ENCODE measurements around the gene CNTN5. TPM values are rescaled to one million over a fixed set of nuclear protein-coding genes. Genes with fewer than 3 reads are reported as not detected.
A peak's percentile ranks its signal among the peaks of the same experiment; 100 is the strongest.

Gene CNTN5
- total RNA-seq = not detected

GRCh38 chr11:99020352-99021225 lies at the start of gene CNTN5:
CNTN5 (plus strand) TSS chr11:99020949.
- ChIA-PET CTCF (no interaction called here), POLR2A (no interaction called here)
- H3K9me3 Mint-ChIP-seq (ENCODE audit: insufficient read depth) = no peaks in the 10 kb centered on the region
- ATAC-seq = peak; percentile 65
- peaks cover 20% of the 10 kb centered on the region for H3K27me3 Mint-ChIP-seq (ENCODE audit: low read depth)
- DNase-seq = peak; percentile 25
- H3K4me1 Mint-ChIP-seq (ENCODE audit: low read depth) = peaks cover 6% of the 10 kb centered on the region
- no peaks in the 10 kb centered on the region for H3K36me3 Mint-ChIP-seq (ENCODE audit: low read depth)
- H3K4me3 Mint-ChIP-seq = peak within 1 kb of the TSS; percentile 22
- no peak within 1 kb of the TSS for H3K27ac Mint-ChIP-seq

- Mint-ChIP-seq H3K27me3 (ENCODE audit: low read depth) (no peaks in the 10 kb centered on the region), H3K27ac (no peak overlapping the region), H3K9me3 (ENCODE audit: insufficient read depth) (peaks cover 17% of the 10 kb centered on the region), H3K4me3 (no peak overlapping the region), H3K36me3 (ENCODE audit: low read depth) (no peaks in the 10 kb centered on the region), H3K4me1 (ENCODE audit: low read depth) (no peaks in the 10 kb centered on the region)
- ATAC-seq = no peak
- ChIA-PET CTCF (no interaction called here), POLR2A (no interaction called here)
- DNase-seq = no peak
Measured at GRCh38 chr11:98979205-98979604, 41.5 kb upstream of the CNTN5 start.

- peaks cover 13% of the 10 kb centered on the region for H3K27me3 Mint-ChIP-seq (ENCODE audit: low read depth)
- no peaks in the 10 kb centered on the region for H3K36me3 Mint-ChIP-seq (ENCODE audit: low read depth)
- DNase-seq (no peak), ATAC-seq (no peak)
- CTCF ChIA-PET = interaction anchor here (0.9 kb wide), 1 partner anchor 9 kb away, joined by 3 read pairs; no protein-coding TSS in a partner anchor
- no peaks in the 10 kb centered on the region for H3K9me3 Mint-ChIP-seq (ENCODE audit: insufficient read depth)
- peaks cover 6% of the 10 kb centered on the region for H3K4me1 Mint-ChIP-seq (ENCODE audit: low read depth)
- no peak overlapping the region for H3K4me3 Mint-ChIP-seq
- POLR2A ChIA-PET = no interaction called here
- H3K27ac Mint-ChIP-seq = no peak overlapping the region
Measured at GRCh38 chr11:99015634-99016454, 4.9 kb upstream of the CNTN5 start.

GRCh38 chr11:99019696-99020095 lies 1.1 kb upstream of the CNTN5 start:
- Mint-ChIP-seq H3K27ac (no peak overlapping the region), H3K36me3 (ENCODE audit: low read depth) (no peaks in the 10 kb centered on the region), H3K4me3 (no peak overlapping the region), H3K9me3 (ENCODE audit: insufficient read depth) (no peaks in the 10 kb centered on the region), H3K4me1 (ENCODE audit: low read depth) (peaks cover 6% of the 10 kb centered on the region), H3K27me3 (ENCODE audit: low read depth) (peaks cover 20% of the 10 kb centered on the region)
- CTCF ChIA-PET = no interaction called here
- POLR2A ChIA-PET = no interaction called here
- DNase-seq (no peak), ATAC-seq (no peak)

- Mint-ChIP-seq H3K27ac (no peak overlapping the region), H3K9me3 (ENCODE audit: insufficient read depth) (no peaks in the 10 kb centered on the region), H3K27me3 (ENCODE audit: low read depth) (no peaks in the 10 kb centered on the region), H3K36me3 (ENCODE audit: low read depth) (no peaks in the 10 kb centered on the region), H3K4me3 (no peak overlapping the region), H3K4me1 (ENCODE audit: low read depth) (no peaks in the 10 kb centered on the region)
- ATAC-seq = no peak
- POLR2A ChIA-PET = no interaction called here
- CTCF ChIA-PET = no interaction called here
- no peak for DNase-seq
Measured at GRCh38 chr11:99037057-99037456, 16.3 kb downstream of the CNTN5 start.

GRCh38 chr11:99063331-99063730 lies 42.6 kb downstream of the CNTN5 start:
- POLR2A ChIA-PET = no interaction called here
- H3K36me3 Mint-ChIP-seq (ENCODE audit: low read depth) = no peaks in the 10 kb centered on the region
- H3K27ac Mint-ChIP-seq = no peak overlapping the region
- ATAC-seq (no peak), DNase-seq (no peak)
- no peaks in the 10 kb centered on the region for H3K9me3 Mint-ChIP-seq (ENCODE audit: insufficient read depth)
- H3K4me1 Mint-ChIP-seq (ENCODE audit: low read depth) = no peaks in the 10 kb centered on the region
- no peak overlapping the region for H3K4me3 Mint-ChIP-seq
- CTCF ChIA-PET = no interaction called here
- no peaks in the 10 kb centered on the region for H3K27me3 Mint-ChIP-seq (ENCODE audit: low read depth)

DNA sequence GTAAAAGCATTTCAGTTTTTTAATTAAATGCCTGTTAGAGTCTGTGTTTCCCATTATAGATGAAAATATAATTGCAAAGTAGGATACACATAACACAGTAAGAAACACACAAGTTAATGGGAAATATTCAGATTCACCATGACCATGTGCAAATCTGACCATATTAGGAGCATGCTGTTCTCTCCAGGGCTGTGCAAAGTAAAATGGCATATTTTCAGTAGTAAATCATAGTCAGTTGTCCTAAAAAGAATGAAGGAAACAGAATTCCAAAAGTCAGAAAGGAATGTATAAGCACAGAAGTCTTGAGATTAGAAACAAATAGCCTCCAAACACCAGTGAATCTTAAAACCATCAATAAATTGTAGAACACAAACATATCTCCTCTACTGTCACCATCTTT lies 44.4 kb downstream of the CNTN5 start:
- Mint-ChIP-seq H3K36me3 (ENCODE audit: low read depth) (no peaks in the 10 kb centered on the region), H3K27ac (no peak overlapping the region), H3K4me1 (ENCODE audit: low read depth) (no peaks in the 10 kb centered on the region), H3K9me3 (ENCODE audit: insufficient read depth) (no peaks in the 10 kb centered on the region), H3K27me3 (ENCODE audit: low read depth) (no peaks in the 10 kb centered on the region), H3K4me3 (no peak overlapping the region)
- POLR2A ChIA-PET = no interaction called here
- no peak for ATAC-seq
- CTCF ChIA-PET = no interaction called here
- no peak for DNase-seq

- CTCF ChIA-PET = no interaction called here
- no peaks in the 10 kb centered on the region for H3K27me3 Mint-ChIP-seq (ENCODE audit: low read depth)
- ATAC-seq = no peak
- no peaks in the 10 kb centered on the region for H3K36me3 Mint-ChIP-seq (ENCODE audit: low read depth)
- no peak for DNase-seq
- H3K4me1 Mint-ChIP-seq (ENCODE audit: low read depth) = no peaks in the 10 kb centered on the region
- POLR2A ChIA-PET = no interaction called here
- no peak overlapping the region for H3K27ac Mint-ChIP-seq
- no peaks in the 10 kb centered on the region for H3K9me3 Mint-ChIP-seq (ENCODE audit: insufficient read depth)
- H3K4me3 Mint-ChIP-seq = no peak overlapping the region
Measured at GRCh38 chr11:99066618-99067317, 46.0 kb downstream of the CNTN5 start.

- CTCF ChIA-PET = no interaction called here
- Mint-ChIP-seq H3K36me3 (ENCODE audit: low read depth) (no peaks in the 10 kb centered on the region), H3K9me3 (ENCODE audit: insufficient read depth) (peaks cover 3% of the 10 kb centered on the region), H3K4me3 (no peak overlapping the region), H3K27me3 (ENCODE audit: low read depth) (no peaks in the 10 kb centered on the region), H3K4me1 (ENCODE audit: low read depth) (no peaks in the 10 kb centered on the region), H3K27ac (no peak overlapping the region)
- ATAC-seq (no peak), DNase-seq (no peak)
- POLR2A ChIA-PET = no interaction called here
Measured at GRCh38 chr11:99068832-99069231, 48.1 kb downstream of the CNTN5 start.

DNA sequence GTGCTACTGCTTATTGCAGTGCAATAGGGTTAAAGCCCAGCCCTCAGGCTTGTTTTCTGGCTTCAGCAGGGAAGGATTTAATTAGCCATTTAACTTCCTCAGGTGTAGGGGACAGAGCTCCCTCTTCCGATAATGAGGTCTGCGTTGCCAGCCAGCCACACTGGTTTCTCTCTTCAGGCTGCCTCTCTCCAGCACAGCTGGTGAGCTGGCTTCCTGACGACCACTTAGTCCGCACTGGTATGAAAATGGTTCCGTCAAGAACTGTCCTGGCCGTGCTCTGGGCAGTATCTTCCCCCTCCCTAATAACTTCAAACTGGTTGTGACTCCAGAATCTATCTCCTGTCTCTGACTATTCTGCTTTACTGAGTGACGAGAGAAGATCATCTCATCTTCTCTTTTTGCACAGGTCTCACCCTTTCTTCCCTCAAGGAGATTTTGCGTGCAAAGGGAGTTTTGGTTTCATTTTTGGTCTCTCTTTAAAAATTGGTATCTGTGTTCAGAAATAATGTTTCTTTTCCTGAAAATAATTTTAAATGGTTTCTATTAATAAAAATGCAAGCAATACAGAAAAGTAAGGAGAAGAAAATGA lies 49.2 kb downstream of the CNTN5 start:
- H3K27me3 Mint-ChIP-seq (ENCODE audit: low read depth) = no peaks in the 10 kb centered on the region
- H3K36me3 Mint-ChIP-seq (ENCODE audit: low read depth) = no peaks in the 10 kb centered on the region
- ChIA-PET POLR2A (no interaction called here), CTCF (no interaction called here)
- H3K4me1 Mint-ChIP-seq (ENCODE audit: low read depth) = no peaks in the 10 kb centered on the region
- DNase-seq = peak; percentile 20
- peak overlapping the region; percentile 26 for H3K27ac Mint-ChIP-seq
- peaks cover 3% of the 10 kb centered on the region for H3K9me3 Mint-ChIP-seq (ENCODE audit: insufficient read depth)
- peak; percentile 44 for ATAC-seq
- peak overlapping the region; percentile 73 for H3K4me3 Mint-ChIP-seq

- Mint-ChIP-seq H3K27me3 (ENCODE audit: low read depth) (no peaks in the 10 kb centered on the region), H3K27ac (no peak overlapping the region), H3K36me3 (ENCODE audit: low read depth) (no peaks in the 10 kb centered on the region), H3K4me1 (ENCODE audit: low read depth) (no peaks in the 10 kb centered on the region), H3K9me3 (ENCODE audit: insufficient read depth) (no peaks in the 10 kb centered on the region), H3K4me3 (no peak overlapping the region)
- DNase-seq = no peak
- POLR2A ChIA-PET = no interaction called here
- ATAC-seq = no peak
- CTCF ChIA-PET = no interaction called here
Measured at GRCh38 chr11:99079576-99079975, 58.8 kb downstream of the CNTN5 start.

GRCh38 chr11:99080154-99080553 lies 59.4 kb downstream of the CNTN5 start:
- Mint-ChIP-seq H3K9me3 (ENCODE audit: insufficient read depth) (no peaks in the 10 kb centered on the region), H3K27ac (no peak overlapping the region), H3K27me3 (ENCODE audit: low read depth) (no peaks in the 10 kb centered on the region), H3K4me1 (ENCODE audit: low read depth) (no peaks in the 10 kb centered on the region), H3K36me3 (ENCODE audit: low read depth) (no peaks in the 10 kb centered on the region), H3K4me3 (no peak overlapping the region)
- POLR2A ChIA-PET = no interaction called here
- CTCF ChIA-PET = no interaction called here
- ATAC-seq (no peak), DNase-seq (no peak)

Measured in activated CD8-positive, alpha-beta T cell treated with anti-CD3 and anti-CD28 coated beads, Interleukin-2, amount 10 ng/mL, durations not matched to agents 7 days and 5 days (primary cell).